Stimulated activated naive CD8-positive, alpha-beta T cell treated with anti-CD3 and anti-CD28 coated beads, Interleukin-15, Interleukin-2, amounts not matched to agents 100 ng/mL and 50 ng/mL, for 24 hours (primary cell): ENCODE measurements around the gene AZGP1.
"Not testable (repeated sequence)": the region's sequence is repeated elsewhere in the genome, so short reads cannot be mapped to it uniquely, and the experiment has no call there.

Experiments
- H3K27ac Mint-ChIP-seq: one replicate; pipeline ENCODE4 v1.8.0; 2021; ENCODE audit warnings: mild to moderate bottlenecking, mixed read lengths
- H3K27me3 Mint-ChIP-seq: one replicate; pipeline ENCODE4 v1.8.0; 2021; ENCODE audit warnings: mixed read lengths
- H3K36me3 Mint-ChIP-seq: one replicate; pipeline ENCODE4 v1.8.0; 2021; ENCODE audit warnings: low read depth, mixed read lengths
- H3K4me1 Mint-ChIP-seq: one replicate; pipeline ENCODE4 v1.8.0; 2021; ENCODE audit warnings: low read depth, mixed read lengths
- H3K4me3 Mint-ChIP-seq: one replicate; pipeline ENCODE4 v1.8.0; 2021; ENCODE audit warnings: mild to moderate bottlenecking, mixed read lengths
- H3K9me3 Mint-ChIP-seq: one replicate; pipeline ENCODE4 v1.8.0; 2021; ENCODE audit warnings: mixed read lengths

AZGP1 gene

GRCh38 chr7:99947608-99948007, 28.2 kb downstream of the AZGP1 start:
- Mint-ChIP-seq H3K4me3 (no peak overlapping the region), H3K27me3 (peaks cover 6% of the 10 kb centered on the region), H3K27ac (no peak overlapping the region), H3K4me1 (peaks cover 7% of the 10 kb centered on the region), H3K9me3 (peaks cover 6% of the 10 kb centered on the region), H3K36me3 (no peaks in the 10 kb centered on the region)

- H3K36me3 Mint-ChIP-seq = no peaks in the 10 kb centered on the region
- peaks cover 7% of the 10 kb centered on the region for H3K4me1 Mint-ChIP-seq
- no peak overlapping the region for H3K4me3 Mint-ChIP-seq
- H3K27me3 Mint-ChIP-seq = peaks cover 6% of the 10 kb centered on the region
- no peaks in the 10 kb centered on the region for H3K9me3 Mint-ChIP-seq
- no peak overlapping the region for H3K27ac Mint-ChIP-seq
These were observed 31.2 kb downstream of the AZGP1 start for GRCh38 chr7:99944497-99945070.

DNA sequence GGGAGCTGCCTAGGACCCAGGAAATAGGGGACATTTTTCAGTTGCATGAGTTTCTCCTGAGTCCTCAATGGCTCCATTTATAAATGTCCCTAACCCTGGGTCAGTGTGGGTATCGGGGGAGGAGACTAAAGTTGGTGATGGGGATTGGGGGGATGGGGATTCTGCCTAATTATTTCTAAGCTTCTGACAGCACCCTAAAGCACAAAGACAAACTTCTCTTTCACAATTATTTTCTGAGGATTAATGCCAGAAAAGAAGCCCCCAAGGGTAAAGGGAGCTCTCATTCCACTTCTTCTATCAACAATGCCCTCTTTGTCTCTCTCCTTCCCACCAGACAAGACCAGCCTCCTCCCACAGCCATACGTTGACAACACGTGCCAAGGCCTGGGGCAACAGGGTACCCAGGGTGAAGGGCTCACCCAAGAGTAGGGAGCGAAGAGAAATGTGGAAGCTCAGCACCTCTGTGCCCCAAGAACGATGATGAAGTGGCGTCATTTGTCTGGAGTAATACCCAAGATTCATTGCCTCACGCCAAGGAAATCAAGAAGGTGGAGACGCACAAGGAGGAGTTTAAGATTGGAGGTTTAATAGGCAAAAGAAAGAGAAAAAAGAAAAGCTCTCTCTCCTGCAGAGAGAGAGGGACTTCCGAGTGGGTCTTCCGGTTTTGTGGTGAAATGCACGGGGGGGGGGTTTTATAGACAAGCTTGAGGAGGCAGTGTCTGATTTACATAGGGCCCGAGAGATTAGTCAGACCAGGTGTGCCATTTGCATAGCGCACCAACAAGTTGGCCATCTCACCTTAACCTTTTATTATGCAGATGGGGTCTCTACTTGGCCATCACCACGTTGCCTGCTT, 32.0 kb downstream of the AZGP1 start:
- peaks cover 10% of the 10 kb centered on the region for H3K27me3 Mint-ChIP-seq
- H3K27ac Mint-ChIP-seq = no peak overlapping the region
- no peaks in the 10 kb centered on the region for H3K36me3 Mint-ChIP-seq
- H3K9me3 Mint-ChIP-seq = peaks cover 5% of the 10 kb centered on the region
- H3K4me1 Mint-ChIP-seq = peaks cover 7% of the 10 kb centered on the region
- no peak overlapping the region for H3K4me3 Mint-ChIP-seq

DNA sequence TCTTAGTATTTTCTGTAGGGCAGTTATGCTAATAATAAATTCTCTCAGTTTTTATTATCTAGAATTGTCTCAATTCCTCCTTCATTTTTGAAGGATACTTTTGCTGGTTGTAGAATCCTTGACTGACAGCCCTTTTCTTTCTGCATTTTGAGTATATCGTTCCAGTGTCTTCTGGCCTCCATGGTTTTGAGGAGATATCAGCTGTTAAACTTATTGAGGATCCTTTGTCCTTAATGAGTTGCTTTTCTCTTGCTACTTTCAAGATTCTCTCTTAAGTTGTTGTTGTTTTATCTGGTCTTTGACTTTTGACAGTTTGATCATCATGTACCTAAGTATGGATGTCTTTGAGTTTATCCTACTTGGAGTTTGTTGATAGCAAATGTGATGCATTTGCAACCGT, 37.5 kb downstream of the AZGP1 start:
- peaks cover 12% of the 10 kb centered on the region for H3K9me3 Mint-ChIP-seq
- no peak overlapping the region for H3K4me3 Mint-ChIP-seq
- H3K27me3 Mint-ChIP-seq = peaks cover 25% of the 10 kb centered on the region
- peaks cover 8% of the 10 kb centered on the region for H3K4me1 Mint-ChIP-seq
- H3K36me3 Mint-ChIP-seq = no peaks in the 10 kb centered on the region
- H3K27ac Mint-ChIP-seq = no peak overlapping the region

GRCh38 chr7:99935009-99935408, 40.8 kb downstream of the AZGP1 start:
- H3K27me3 Mint-ChIP-seq = peaks cover 23% of the 10 kb centered on the region
- H3K9me3 Mint-ChIP-seq = peaks cover 12% of the 10 kb centered on the region

DNA sequence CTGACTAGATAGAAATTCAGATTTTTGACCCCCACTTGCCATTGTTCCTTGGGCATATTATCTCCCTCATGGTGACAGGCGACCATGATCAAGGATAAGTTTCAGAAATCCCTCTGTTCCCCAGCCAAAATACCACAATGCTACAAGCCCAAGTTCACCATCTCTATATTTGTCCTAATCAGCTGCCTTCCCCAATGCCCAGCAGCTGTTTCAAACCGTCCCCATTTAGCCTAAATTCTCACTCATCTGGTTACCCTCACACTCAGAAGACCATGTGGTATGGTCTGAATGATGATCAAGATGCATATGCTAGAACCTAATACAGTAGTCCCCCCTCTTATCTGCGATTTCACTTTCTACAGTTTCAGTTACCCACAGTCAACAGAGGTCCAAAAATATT, 45.5 kb downstream of the AZGP1 start:
- H3K4me3 Mint-ChIP-seq = no peak overlapping the region
- H3K9me3 Mint-ChIP-seq = no peaks in the 10 kb centered on the region
- H3K27ac Mint-ChIP-seq = no peak overlapping the region
- H3K36me3 Mint-ChIP-seq = no peaks in the 10 kb centered on the region
- peaks cover 27% of the 10 kb centered on the region for H3K27me3 Mint-ChIP-seq
- H3K4me1 Mint-ChIP-seq = peaks cover 31% of the 10 kb centered on the region

More at GRCh38 chr7:99935009-99935408, 40.8 kb downstream of the AZGP1 start:
- H3K4me1 Mint-ChIP-seq = peaks cover 14% of the 10 kb centered on the region
- not testable (repeated sequence) for H3K4me3 Mint-ChIP-seq, H3K36me3 Mint-ChIP-seq, H3K27ac Mint-ChIP-seq

GRCh38 chr7:99929730-99930053, 46.1 kb downstream of the AZGP1 start:
- Mint-ChIP-seq H3K27ac (peak overlapping the region; percentile 76), H3K36me3 (no peaks in the 10 kb centered on the region), H3K4me1 (peaks cover 24% of the 10 kb centered on the region), H3K9me3 (no peaks in the 10 kb centered on the region), H3K27me3 (peaks cover 27% of the 10 kb centered on the region), H3K4me3 (peak overlapping the region; percentile 64)

GRCh38 chr7:99928994-99929729, 46.7 kb downstream of the AZGP1 start, which contains the start of gene GJC3:
Gene GJC3 (minus strand): TSS chr7:99929620. CDS start chr7:99929620, 0 bp downstream.
- Mint-ChIP-seq H3K27me3 (peaks cover 27% of the 10 kb centered on the region), H3K9me3 (no peaks in the 10 kb centered on the region), H3K36me3 (no peaks in the 10 kb centered on the region), H3K4me1 (peaks cover 24% of the 10 kb centered on the region), H3K27ac (peak within 1 kb of the TSS; percentile 76), H3K4me3 (peak within 1 kb of the TSS; percentile 64)

GRCh38 chr7:99928188-99928587, 47.6 kb downstream of the AZGP1 start:
- Mint-ChIP-seq H3K36me3 (no peaks in the 10 kb centered on the region), H3K9me3 (no peaks in the 10 kb centered on the region), H3K4me1 (peaks cover 24% of the 10 kb centered on the region), H3K4me3 (no peak overlapping the region), H3K27ac (no peak overlapping the region), H3K27me3 (peaks cover 23% of the 10 kb centered on the region)

DNA sequence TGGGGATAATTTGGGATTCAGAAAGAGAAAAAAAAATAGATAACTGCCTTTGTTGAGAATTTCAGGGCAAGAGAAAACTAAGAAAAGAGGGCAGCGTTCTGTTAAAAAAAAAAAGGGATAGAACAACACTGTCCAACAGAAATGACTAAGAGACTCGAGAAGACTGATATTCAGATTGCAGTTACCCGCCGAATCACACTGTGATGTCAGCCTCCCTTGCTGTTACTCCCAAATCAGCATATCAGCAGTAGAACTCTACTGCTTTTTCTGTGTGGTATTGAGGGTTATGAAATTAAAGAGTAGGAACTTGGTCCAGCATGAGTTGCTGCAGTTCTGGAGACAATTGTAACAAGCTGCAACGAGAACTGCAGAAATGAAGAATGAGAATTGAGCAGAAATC, 48.3 kb downstream of the AZGP1 start:
- Mint-ChIP-seq H3K9me3 (no peaks in the 10 kb centered on the region), H3K4me3 (no peak overlapping the region), H3K27me3 (peaks cover 22% of the 10 kb centered on the region), H3K36me3 (peaks cover 3% of the 10 kb centered on the region), H3K27ac (no peak overlapping the region), H3K4me1 (peaks cover 24% of the 10 kb centered on the region)

DNA sequence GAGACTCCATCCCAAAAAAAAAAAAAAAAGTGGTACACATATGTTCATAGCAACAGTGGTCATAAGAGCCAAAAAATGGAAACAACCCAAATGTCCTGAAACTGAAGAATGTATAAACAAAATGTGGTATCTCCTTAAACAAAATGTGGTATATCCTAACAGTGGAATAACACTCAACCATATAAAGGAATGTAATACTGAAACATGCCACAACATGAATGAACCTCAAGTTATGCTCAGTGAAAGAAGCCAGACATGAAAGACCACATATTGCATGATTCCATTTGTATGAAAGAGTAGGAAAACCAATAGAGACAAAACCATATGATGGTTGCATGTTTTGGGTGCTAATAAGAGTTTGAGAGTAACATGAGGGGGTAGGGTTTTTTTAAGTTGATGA, 49.5 kb downstream of the AZGP1 start:
- Mint-ChIP-seq H3K9me3 (no peaks in the 10 kb centered on the region), H3K27ac (no peak overlapping the region), H3K36me3 (peaks cover 11% of the 10 kb centered on the region), H3K4me1 (peaks cover 24% of the 10 kb centered on the region), H3K27me3 (peaks cover 22% of the 10 kb centered on the region), H3K4me3 (no peak overlapping the region)

DNA sequence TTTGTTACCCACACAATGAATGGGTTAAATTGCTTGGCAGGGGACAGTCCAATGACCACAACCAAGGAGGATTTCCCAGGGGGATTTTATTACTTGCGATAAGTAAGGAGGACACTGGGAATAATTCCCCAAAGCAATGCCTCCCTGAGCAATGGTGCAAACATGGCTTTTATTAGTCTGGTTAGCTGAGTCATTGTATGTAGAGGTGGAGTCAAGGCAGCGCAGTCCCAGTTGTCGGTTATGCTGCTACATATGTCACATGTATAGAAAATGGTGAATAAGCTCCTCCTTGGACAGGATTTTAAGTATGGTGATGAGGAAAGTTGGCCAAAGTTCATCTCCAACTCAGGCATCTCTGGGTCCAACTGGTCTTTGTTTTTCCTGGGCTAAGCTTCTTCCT, 52.6 kb downstream of the AZGP1 start:
- peaks cover 11% of the 10 kb centered on the region for H3K36me3 Mint-ChIP-seq
- no peaks in the 10 kb centered on the region for H3K9me3 Mint-ChIP-seq
- H3K27me3 Mint-ChIP-seq = peaks cover 15% of the 10 kb centered on the region
- no peak overlapping the region for H3K27ac Mint-ChIP-seq
- peaks cover 19% of the 10 kb centered on the region for H3K4me1 Mint-ChIP-seq
- H3K4me3 Mint-ChIP-seq = no peak overlapping the region

DNA sequence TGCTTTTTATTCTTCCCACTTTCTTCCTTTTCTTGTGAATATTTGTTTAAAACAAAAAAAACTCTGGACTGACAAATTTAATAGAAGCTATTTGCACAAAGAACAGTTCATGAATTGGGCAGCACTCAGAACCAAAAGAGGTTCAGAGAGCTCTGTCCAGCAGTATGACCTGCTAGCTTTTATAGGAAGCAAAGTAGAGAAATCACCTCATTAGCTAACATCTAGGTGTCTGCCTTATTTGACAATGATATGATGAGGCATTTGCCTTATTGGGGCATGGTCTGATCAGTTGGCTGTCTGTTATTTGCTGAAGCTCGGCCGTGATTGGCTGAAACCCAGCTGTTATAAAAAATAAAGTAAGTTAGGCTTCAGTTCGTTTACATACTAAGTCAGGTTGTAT, 55.7 kb downstream of the AZGP1 start:
- peaks cover 27% of the 10 kb centered on the region for H3K36me3 Mint-ChIP-seq
- peaks cover 41% of the 10 kb centered on the region for H3K4me1 Mint-ChIP-seq
- H3K27me3 Mint-ChIP-seq = no peaks in the 10 kb centered on the region
- peak overlapping the region; percentile 94 for H3K4me3 Mint-ChIP-seq
- no peaks in the 10 kb centered on the region for H3K9me3 Mint-ChIP-seq
- peak overlapping the region; percentile 96 for H3K27ac Mint-ChIP-seq

DNA sequence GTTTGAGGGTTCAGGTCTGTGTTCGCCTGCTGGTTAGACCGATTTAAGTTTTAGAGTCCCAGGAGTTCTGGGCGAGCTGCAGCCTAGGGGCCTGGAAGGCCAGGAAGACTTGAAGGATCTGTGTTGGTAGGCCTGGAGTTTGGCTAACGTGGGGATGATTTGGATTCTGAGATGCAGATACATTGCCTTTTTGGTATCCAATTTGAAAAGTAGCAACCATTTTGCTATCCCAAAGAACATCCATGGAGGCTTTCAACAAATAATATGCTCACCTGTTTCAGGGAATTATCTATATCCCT, 56.1 kb downstream of the AZGP1 start:
- Mint-ChIP-seq H3K27ac (peak overlapping the region; percentile 96), H3K27me3 (no peaks in the 10 kb centered on the region), H3K9me3 (no peaks in the 10 kb centered on the region), H3K36me3 (peaks cover 27% of the 10 kb centered on the region), H3K4me1 (peaks cover 44% of the 10 kb centered on the region), H3K4me3 (peak overlapping the region; percentile 94)
